HepG2 (cell line): Measurements from ENCODE around the gene AGAP1. TPM values are rescaled to one million over a fixed set of nuclear protein-coding genes. Genes with fewer than 3 reads are reported as not detected.

Source experiments
- ARID2 ChIP-seq: sonication (generic); formaldehyde crosslinking; IDR thresholded peaks from 2 replicates; pipeline ENCODE4 v1.8.1; 2022; ENCODE audit warnings: mild to moderate bottlenecking, missing genetic modification reagents, borderline replicate concordance
- ATM ChIP-seq: fragments of 450-650 bp; IDR thresholded peaks from 2 replicates; pipeline ENCODE4 v1.7.1; 2017; ENCODE audit warnings: mild to moderate bottlenecking, borderline replicate concordance
- NFKBIZ ChIP-seq: IDR thresholded peaks from 2 replicates; pipeline ENCODE4 v1.6.1; 2018; ENCODE audit warnings: missing genetic modification reagents, missing compliant biosample characterization
- PRMT3 ChIP-seq: sonication (generic); formaldehyde crosslinking; IDR thresholded peaks from 2 replicates; pipeline ENCODE4 v1.8.1; 2022; ENCODE audit warnings: low read depth, mild to moderate bottlenecking, moderate library complexity, missing genetic modification reagents, borderline replicate concordance
- RBM22 ChIP-seq: fragments of 200-400 bp; formaldehyde crosslinking; optimal IDR thresholded peaks from 2 replicates; pipeline ENCODE3; 2017; ENCODE audit warnings: mild to moderate bottlenecking, low read length, moderate library complexity
- SOX5 ChIP-seq: IDR thresholded peaks from 2 replicates; pipeline ENCODE4 v1.6.1; 2016; ENCODE audit warnings: borderline replicate concordance
- SOX6 ChIP-seq, 2 experiments: fragments of 450-650 bp in 1 of 2; sonication (generic) in 1 of 2; formaldehyde crosslinking in 1 of 2; IDR thresholded peaks; 2 replicates each; pipeline versions ENCODE4 v1.4.0 to v1.6.1; 2017 to 2020; ENCODE audit warnings: antibody characterized with exemption in 1 of 2, mild to moderate bottlenecking in 1 of 2, missing genetic modification reagents in 1 of 2
- TEAD3 ChIP-seq: optimal IDR thresholded peaks from 2 replicates; pipeline ENCODE3; 2016; ENCODE audit warnings: borderline replicate concordance
- YY1 ChIP-seq: IDR thresholded peaks from 2 replicates; pipeline ENCODE4 v1.6.1; 2011; ENCODE audit warnings: low read length, low read depth, moderate library complexity, mild to moderate bottlenecking; ENCODE audit not compliant: insufficient read depth, insufficient replicate concordance
- ZBTB1 ChIP-seq: sonication (generic); formaldehyde crosslinking; IDR thresholded peaks from 2 replicates; pipeline ENCODE4 v1.4.0; 2020; ENCODE audit warnings: missing genetic modification reagents, borderline replicate concordance
- ZNF205 ChIP-seq: IDR thresholded peaks from 2 replicates; pipeline ENCODE4 v1.6.1; 2018; ENCODE audit warnings: missing biosample characterization, missing genetic modification reagents
- ZNF234 ChIP-seq: sonication (generic); formaldehyde crosslinking; conservative IDR thresholded peaks from 2 replicates; pipeline ENCODE4 v1.5.1; 2020; ENCODE audit warnings: mild to moderate bottlenecking, missing genetic modification reagents
- ZNF354B ChIP-seq: sonication (generic); formaldehyde crosslinking; IDR thresholded peaks from 2 replicates; pipeline ENCODE4 v1.8.0; 2022; ENCODE audit warnings: mild to moderate bottlenecking, missing genetic modification reagents
- polyA plus RNA-seq, 8 experiments: library from polyadenylated mRNA; depleted of rRNA in 3 of 8; stranded (reverse) in 7 of 8; unstranded in 1 of 8; fragments of >200 nt; fragmentation: Illumina TruSeq in 4 of 8; extraction: Trizol in 4 of 8; gene quantifications; 2 replicates each; pipeline versions ENCODE4 v1.2.1 to v1.2.3, GENCODE V29; 2011 to 2016; ENCODE audit warnings: low read depth in 4 of 8, missing spikeins in 1 of 8, mixed read lengths in 1 of 8; ENCODE audit not compliant: insufficient read depth in 1 of 8
- total RNA-seq, 5 experiments: library from RNA; depleted of rRNA; stranded (reverse); fragments of >200 nt; fragmentation: Illumina TruSeq; extraction: Trizol; gene quantifications; 2 replicates each; pipeline ENCODE4 v1.2.3, GENCODE V29; 2016; ENCODE audit warnings: low read depth in 1 of 5
- TF ChIP-seq, protein P1 (sequence below): sonication (generic); formaldehyde crosslinking; IDR thresholded peaks from 2 replicates; pipeline ENCODE4 v1.5.1; 2020; ENCODE audit warnings: mild to moderate bottlenecking, missing genetic modification reagents, moderate library complexity
- TF ChIP-seq, protein P2 (sequence below): sonication (generic); formaldehyde crosslinking; IDR thresholded peaks from 2 replicates; pipeline ENCODE4 v1.4.0; 2020; ENCODE audit warnings: missing genetic modification reagents, mild to moderate bottlenecking, borderline replicate concordance
- TF ChIP-seq, protein P3 (sequence below): sonication (generic); formaldehyde crosslinking; IDR thresholded peaks from 2 replicates; pipeline ENCODE4 v1.4.0; 2020; ENCODE audit warnings: missing genetic modification reagents
- TF ChIP-seq, protein P4 (sequence below): sonication (generic); formaldehyde crosslinking; IDR thresholded peaks from 2 replicates; pipeline ENCODE4 v1.8.0; 2022; ENCODE audit warnings: mild to moderate bottlenecking, missing genetic modification reagents; ENCODE audit not compliant: insufficient replicate concordance

The AGAP1 gene
- total and polyA plus RNA-seq, 2 of the 13 experiments (the other 11 are each of a cell fraction or from before 2014, with no cell fraction given) = 21.2 to 32.7 TPM

DNA sequence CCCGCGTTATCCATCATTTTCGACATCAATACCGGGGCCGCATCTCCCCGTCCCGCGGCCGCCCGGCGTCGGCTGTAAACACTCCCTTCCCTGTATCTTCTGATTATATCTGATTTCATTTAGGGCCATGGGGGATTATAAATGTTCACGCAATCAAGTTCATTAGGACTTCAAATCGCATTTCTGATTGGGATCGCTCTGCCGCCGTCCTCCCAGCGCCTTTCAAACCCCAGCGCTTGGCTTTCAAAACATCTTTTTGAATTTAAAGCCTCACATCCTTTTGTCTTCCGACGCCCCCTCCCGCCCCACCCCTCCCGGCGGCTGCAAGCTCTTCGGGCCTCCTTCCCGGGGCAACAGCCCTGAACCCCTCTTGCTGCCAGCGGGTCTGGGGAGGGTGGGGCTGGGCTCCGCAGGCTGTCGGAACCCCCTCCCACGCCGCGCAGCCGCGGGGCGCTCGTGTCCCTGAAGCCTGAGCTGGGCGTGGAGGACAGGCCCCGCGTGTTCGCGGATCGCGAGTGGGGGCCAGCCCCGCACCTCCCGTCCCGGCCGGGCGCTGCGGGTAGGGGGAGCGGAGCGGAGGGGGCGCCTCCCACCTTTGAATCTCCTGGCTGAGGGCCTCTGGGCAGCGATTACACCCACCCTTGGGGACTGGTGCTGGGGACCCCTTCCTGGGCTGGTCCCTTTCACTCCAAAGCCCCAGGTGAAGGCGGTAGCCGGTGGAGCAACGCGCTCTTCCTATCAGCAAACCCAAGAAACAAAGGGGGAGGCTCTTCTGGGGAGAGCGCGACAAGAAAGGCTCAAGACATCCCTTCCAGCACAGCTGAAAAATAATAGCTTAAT is 685.6 kb downstream of the AGAP1 start (continued):
- TF ChIP-seq, protein P1, sequence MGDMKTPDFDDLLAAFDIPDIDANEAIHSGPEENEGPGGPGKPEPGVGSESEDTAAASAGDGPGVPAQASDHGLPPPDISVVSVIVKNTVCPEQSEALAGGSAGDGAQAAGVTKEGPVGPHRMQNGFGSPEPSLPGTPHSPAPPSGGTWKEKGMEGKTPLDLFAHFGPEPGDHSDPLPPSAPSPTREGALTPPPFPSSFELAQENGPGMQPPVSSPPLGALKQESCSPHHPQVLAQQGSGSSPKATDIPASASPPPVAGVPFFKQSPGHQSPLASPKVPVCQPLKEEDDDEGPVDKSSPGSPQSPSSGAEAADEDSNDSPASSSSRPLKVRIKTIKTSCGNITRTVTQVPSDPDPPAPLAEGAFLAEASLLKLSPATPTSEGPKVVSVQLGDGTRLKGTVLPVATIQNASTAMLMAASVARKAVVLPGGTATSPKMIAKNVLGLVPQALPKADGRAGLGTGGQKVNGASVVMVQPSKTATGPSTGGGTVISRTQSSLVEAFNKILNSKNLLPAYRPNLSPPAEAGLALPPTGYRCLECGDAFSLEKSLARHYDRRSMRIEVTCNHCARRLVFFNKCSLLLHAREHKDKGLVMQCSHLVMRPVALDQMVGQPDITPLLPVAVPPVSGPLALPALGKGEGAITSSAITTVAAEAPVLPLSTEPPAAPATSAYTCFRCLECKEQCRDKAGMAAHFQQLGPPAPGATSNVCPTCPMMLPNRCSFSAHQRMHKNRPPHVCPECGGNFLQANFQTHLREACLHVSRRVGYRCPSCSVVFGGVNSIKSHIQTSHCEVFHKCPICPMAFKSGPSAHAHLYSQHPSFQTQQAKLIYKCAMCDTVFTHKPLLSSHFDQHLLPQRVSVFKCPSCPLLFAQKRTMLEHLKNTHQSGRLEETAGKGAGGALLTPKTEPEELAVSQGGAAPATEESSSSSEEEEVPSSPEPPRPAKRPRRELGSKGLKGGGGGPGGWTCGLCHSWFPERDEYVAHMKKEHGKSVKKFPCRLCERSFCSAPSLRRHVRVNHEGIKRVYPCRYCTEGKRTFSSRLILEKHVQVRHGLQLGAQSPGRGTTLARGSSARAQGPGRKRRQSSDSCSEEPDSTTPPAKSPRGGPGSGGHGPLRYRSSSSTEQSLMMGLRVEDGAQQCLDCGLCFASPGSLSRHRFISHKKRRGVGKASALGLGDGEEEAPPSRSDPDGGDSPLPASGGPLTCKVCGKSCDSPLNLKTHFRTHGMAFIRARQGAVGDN (CRISPR knock-in tag) = 0 out of 2 replicates have a peak, but pooled peaks have one; percentile 22
- TF ChIP-seq, protein P2, sequence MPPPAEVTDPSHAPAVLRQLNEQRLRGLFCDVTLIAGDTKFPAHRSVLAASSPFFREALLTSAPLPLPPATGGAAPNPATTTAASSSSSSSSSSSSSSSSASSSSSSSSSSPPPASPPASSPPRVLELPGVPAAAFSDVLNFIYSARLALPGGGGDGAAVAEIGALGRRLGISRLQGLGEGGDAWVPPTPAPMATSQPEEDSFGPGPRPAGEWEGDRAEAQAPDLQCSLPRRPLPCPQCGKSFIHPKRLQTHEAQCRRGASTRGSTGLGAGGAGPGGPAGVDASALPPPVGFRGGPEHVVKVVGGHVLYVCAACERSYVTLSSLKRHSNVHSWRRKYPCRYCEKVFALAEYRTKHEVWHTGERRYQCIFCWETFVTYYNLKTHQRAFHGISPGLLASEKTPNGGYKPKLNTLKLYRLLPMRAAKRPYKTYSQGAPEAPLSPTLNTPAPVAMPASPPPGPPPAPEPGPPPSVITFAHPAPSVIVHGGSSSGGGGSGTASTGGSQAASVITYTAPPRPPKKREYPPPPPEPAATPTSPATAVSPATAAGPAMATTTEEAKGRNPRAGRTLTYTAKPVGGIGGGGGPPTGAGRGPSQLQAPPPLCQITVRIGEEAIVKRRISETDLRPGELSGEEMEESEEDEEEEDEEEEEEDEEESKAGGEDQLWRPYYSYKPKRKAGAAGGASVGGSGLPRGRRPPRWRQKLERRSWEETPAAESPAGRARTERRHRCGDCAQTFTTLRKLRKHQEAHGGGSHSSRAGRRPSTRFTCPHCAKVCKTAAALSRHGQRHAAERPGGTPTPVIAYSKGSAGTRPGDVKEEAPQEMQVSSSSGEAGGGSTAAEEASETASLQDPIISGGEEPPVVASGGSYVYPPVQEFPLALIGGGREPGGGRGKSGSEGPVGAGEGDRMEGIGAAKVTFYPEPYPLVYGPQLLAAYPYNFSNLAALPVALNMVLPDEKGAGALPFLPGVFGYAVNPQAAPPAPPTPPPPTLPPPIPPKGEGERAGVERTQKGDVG (CRISPR knock-in tag) = no peak
- no peak for TF ChIP-seq ZNF205 (CRISPR knock-in tag)
- no peak for TF ChIP-seq SOX6 (IDR thresholded peaks at IDR 0.05)
- no peak for TF ChIP-seq SOX6 (CRISPR knock-in tag; IDR thresholded peaks at IDR 0.05)
- no peak for TF ChIP-seq YY1
- no peak for TF ChIP-seq NFKBIZ (CRISPR knock-in tag)
- no peak for TF ChIP-seq ATM
- 0 out of 2 replicates have a peak, but pooled peaks have one; percentile 5 for TF ChIP-seq ARID2 (CRISPR knock-in tag)
- no peak for TF ChIP-seq RBM22
- no peak for TF ChIP-seq ZNF234 (CRISPR knock-in tag)
- no peak for TF ChIP-seq SOX5
- TF ChIP-seq, protein P3, sequence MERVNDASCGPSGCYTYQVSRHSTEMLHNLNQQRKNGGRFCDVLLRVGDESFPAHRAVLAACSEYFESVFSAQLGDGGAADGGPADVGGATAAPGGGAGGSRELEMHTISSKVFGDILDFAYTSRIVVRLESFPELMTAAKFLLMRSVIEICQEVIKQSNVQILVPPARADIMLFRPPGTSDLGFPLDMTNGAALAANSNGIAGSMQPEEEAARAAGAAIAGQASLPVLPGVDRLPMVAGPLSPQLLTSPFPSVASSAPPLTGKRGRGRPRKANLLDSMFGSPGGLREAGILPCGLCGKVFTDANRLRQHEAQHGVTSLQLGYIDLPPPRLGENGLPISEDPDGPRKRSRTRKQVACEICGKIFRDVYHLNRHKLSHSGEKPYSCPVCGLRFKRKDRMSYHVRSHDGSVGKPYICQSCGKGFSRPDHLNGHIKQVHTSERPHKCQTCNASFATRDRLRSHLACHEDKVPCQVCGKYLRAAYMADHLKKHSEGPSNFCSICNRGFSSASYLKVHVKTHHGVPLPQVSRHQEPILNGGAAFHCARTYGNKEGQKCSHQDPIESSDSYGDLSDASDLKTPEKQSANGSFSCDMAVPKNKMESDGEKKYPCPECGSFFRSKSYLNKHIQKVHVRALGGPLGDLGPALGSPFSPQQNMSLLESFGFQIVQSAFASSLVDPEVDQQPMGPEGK = peak; percentile 18; the same call in 1 of the 2 replicates
- TF ChIP-seq, protein P4, sequence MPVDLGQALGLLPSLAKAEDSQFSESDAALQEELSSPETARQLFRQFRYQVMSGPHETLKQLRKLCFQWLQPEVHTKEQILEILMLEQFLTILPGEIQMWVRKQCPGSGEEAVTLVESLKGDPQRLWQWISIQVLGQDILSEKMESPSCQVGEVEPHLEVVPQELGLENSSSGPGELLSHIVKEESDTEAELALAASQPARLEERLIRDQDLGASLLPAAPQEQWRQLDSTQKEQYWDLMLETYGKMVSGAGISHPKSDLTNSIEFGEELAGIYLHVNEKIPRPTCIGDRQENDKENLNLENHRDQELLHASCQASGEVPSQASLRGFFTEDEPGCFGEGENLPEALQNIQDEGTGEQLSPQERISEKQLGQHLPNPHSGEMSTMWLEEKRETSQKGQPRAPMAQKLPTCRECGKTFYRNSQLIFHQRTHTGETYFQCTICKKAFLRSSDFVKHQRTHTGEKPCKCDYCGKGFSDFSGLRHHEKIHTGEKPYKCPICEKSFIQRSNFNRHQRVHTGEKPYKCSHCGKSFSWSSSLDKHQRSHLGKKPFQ (CRISPR knock-in tag) = no peak
- TF ChIP-seq ZNF354B (CRISPR knock-in tag) = no peak
- TF ChIP-seq TEAD3 (CRISPR knock-in tag) = no peak
- no peak for TF ChIP-seq ZBTB1 (CRISPR knock-in tag)
- TF ChIP-seq PRMT3 (CRISPR knock-in tag) = no peak
